ENCODE results near the gene SOCS3.

The SOCS3 gene

GRCh38 chr17:78366109-78366848 is 6.4 kb upstream of the SOCS3 start:
- no peak for DNase-seq

DNA sequence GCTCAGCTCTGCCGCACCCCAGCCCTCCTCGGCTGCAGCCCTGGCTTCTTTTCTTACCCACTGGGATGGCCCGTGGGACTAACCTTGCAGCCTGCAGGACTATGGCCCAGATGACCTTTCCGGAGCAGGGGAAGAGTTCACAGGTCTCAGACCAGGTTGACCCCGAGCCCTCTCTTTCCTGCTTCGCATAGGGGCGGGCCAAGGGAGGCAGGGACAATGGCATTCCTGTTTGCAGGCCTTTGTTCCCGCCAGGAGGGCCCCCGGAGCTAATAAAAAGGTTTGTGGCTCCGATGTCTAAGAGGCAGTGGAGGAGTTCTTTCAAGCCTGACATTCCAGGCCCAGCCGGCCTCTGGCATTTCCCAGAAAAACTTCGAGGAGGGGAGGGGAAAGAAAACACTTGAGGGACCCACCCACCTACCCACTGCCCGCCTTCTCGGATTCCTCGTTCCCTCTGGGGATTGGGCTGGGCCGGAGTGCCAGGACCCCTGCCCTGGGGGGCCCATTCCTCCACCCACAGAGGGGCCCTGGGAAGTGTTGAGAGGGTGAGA is 5.8 kb upstream of the SOCS3 start:
- no peak for DNase-seq

DNA sequence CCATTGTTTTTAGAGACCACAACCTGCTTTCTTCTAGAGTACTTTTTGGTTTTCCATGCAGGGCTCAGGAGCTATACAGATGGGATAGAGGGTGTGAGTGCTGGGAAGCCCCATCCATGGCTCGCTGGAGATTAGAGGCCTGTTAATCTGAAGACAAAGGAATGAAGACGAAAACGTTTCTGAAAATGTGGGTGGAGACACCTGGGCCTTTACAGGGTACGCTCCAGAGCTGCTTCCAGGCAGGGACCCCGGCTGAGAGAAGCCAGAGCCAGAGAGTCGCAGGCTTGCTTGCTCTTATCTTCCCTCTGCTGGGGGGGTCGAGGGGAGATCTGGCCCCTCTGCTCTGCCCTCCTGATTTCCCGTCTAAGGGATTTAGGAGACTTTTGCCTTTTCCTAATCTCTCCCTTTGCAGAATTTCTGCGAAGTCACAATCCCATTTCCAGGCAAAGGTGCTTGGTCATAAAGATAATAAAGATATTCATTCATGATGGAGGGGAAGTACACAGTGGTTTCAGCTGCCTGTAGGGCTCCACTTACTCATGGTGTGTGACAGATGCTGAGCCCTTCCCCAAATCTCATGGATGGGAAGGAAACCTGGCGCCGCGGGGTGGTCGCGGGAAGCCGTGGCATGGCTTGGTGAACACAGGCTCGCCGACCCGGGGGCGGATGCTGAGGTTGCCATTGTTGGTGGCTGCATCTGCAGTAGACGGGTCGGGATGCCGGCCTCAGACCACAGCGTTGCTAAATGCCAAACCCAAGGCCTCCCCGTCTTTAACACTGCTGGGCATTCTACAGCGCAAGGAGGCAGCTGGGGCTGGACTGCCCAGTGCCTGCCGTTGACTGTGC is 4.8 kb upstream of the SOCS3 start:
- no peak for DNase-seq

DNA sequence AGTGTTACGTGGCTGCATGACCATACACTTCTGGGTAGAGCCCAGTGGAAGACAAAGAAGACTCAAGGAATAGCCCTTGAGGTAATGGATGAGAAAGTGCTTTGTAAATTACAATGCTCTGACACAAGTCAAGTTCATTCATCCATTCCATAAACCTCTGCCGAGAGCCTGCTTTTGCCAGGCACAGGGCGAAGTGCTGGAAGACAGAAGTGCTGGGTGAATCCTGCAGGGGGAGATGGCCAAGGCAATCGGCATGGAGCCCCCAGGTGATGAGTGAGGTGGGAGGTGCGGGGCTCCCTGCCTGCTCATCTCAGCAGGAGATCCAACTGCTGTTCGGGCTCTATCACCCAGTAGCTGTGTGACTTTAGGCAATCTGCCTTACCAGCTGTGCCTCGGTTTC is 2.8 kb upstream of the SOCS3 start:
- DNase-seq, result no peak

- no peak for DNase-seq
These were observed 2.4 kb upstream of the SOCS3 start for GRCh38 chr17:78362232-78362631.

DNA sequence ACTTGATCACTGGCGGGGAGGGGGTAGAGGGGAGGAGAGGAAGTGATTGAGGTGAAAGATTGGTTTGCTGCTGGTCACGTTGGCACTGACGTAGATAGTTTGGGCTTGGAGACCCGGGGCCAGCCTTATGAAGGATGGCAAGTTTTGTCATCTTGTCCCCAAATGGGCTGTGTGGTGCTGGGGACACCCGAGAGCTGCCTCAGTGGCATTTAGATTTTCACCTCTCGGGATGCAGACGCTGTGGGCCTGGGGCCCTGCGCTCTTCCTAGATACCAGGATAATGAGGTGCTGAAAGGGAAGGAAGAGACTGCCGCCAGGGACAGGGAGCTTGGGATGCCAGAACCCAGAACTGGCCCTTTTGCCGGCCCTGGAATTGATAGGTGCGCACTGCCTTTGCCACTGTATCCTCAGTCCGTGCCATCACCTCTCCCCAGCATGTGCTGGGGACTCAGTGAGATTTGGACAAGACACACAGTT is 1.4 kb upstream of the SOCS3 start:
- no peak for DNase-seq

GRCh38 chr17:78360371-78361224 is 721 bp upstream of the SOCS3 start:
- DNase-seq, result peak; percentile 84 to 85

DNA sequence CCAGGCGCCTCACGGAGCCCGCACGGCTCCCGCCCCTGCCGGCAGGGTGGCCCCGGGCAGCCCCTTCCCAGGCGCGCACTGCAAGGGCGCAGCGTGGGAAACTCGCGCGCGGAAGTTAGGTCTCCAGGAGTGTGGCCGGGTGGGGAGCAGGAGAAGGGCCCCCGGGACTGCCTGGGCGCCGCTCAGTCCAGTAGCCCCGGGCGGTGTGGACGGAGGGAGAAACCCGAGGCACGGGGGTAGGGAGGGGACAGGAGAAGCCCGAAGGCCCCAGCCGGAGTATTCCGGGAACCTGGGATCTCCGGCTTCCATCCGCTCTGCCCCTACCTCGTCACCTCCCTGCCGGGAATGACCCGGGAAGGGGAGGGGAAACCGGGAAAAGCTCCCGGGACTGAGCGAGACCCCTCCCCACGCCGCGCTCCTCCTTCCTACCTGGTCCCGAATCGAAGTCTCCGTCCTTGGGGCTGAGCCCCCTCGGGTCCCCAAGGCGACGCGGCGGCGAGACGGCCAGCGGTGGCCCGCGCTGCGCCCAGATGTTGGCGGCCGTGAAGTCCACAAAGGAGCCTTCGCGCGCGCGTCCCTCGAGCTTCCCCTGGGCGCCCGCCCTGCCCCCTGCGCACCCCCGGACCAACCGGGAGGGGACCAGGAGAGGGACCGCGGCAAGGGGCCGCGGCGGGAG is 418 bp downstream of the SOCS3 start:
- no peak for DNase-seq

DNA sequence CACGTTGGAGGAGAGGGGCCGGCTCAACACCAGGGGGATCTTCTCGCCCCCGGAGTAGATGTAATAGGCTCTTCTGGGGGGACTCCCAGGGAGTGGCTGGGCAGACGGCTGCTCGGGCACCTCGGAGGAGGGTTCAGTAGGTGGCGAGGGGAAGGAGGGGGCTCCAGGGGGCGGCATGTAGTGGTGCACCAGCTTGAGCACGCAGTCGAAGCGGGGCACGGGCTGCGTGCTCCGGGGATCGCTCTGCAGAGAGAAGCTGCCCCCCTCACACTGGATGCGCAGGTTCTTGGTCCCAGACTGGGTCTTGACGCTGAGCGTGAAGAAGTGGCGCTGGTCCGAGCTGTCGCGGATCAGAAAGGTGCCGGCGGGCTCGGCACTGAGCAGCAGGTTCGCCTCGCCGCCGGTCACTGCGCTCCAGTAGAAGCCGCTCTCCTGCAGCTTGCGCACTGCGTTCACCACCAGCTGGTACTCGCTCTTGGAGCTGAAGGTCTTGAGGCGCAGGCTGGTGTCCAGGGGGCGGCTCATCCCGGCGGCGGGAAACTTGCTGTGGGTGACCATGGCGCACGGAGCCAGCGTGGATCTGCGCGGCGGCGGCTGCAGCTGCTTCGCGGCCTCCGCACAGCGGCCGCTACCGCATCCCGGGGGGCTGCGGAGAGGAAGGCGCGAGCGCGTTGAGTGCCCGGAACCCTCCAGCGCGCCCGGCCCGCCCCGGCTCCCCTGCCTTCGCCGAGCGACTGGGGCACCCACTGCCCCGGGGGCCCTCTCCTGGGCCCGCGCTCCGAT is 1.1 kb downstream of the SOCS3 start:
- DNase-seq, result no peak

GRCh38 chr17:78357672-78358537 is 2.0 kb downstream of the SOCS3 start:
- DNase-seq, result no peak

- DNase-seq, result peak in 1 of 2 donors; percentile 26
These were observed 2.7 kb downstream of the SOCS3 start for GRCh38 chr17:78357177-78357586.

DNA sequence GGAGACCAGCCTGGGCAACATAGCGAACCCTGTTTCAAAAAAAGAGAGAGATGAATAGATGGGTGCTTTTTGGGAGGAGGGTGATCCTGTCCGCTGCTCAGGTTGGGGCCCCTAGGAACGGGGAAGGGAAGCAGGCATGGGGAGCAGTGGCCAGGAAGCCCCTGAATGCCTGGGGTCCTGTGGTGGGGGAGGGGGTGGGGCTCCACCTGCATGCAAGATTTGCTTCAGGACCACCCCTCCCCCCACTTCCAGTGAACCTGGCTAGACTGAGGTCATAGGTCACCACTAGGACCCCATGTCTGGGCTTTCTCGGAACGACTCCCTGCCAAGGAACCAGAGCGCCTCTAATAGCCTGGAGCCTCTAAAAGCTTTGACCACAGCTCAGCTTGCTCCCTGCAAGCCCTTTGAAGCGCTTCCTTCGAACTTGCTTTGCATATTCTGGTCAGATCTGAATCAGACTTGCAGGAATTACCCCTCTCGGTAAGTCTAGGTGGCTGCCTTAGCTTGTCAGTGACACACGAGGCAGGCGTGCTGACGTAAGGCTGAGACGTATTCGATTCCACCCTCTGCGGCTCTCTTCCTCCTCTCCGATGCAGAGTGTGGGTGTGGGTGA is 3.7 kb downstream of the SOCS3 start:
- DNase-seq, result peak; percentile 97

- DNase-seq, result no peak
These were observed 4.2 kb downstream of the SOCS3 start for GRCh38 chr17:78355701-78356100.

DNA sequence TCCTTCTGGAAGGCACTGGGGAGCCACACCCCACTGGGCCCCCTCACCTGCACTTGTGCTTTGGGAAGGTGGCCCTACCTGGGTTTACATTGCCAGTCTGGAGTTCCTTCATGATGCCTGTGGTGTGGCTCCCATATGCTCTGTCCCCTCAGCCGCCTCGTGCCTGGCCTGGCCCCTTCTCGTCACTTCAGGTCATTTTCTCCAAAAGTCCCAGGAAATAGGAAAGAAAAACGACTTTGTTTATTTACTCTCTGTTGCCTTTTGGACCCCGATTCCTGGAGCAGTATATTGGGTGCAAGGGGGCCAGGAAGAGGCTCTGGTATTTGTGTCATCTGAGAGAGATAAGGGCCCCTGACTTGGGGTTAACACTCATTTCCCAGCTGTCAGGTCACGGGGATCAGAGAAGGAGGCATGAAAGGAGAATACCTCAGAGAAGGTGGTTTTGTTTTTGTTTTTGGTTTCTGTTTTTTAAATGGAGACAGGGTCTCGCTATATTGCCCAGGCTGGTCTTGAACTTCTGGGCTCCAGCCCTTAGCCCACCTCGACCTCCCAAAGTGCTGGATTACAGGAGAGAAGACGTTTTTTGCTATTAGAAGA is 4.7 kb downstream of the SOCS3 start:
- peak in 1 of 2 donors; percentile 62 for DNase-seq

DNA sequence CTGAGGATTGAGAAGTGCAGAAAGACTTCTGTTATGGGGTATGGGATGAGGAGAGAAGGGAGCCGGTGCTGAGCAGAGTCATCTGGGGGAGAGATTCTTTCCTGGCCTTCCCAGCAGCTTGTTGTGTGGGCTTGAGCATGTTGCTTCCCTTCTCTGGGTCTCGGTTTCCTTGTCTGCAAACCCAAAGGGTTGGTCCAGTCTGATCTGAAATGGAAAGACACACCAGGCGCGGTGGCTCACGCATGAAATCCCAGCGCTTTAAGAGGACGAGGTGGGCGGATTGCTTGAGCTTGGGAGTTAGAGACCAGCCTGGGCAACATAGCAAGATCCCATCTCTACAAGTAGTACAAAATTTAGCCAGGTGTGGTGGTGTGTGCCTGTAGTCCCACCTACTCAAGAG is 6.0 kb downstream of the SOCS3 start:
- DNase-seq, result no peak

DNA sequence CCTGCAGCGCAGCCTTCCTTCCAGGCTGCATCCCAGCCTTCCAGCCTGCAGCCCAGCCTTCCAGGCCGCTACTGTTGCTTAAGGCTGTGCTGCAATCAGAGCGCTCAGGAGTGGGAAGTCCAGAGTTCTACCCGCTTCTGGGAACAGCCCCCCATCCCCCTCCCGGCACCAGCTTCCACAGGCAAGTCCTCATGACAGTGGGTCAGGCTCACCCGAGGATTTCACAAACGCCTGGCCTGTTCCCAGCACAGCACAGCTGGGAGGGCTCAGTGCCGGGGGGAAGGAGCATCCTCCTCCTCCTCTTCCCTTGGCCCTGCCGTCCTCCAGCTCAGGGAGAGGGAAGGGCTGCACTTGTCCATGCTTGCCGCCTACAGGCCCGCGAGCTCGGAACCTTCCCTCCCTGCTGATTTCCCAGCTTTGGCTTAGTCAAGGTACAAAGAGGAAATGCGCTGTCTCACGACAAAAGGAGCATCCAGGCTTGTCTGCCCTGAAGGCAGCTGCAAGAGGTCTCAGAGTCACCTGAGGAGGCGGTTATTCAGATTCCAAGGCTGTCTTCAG is 8.3 kb downstream of the SOCS3 start:
- no peak for DNase-seq

DNA sequence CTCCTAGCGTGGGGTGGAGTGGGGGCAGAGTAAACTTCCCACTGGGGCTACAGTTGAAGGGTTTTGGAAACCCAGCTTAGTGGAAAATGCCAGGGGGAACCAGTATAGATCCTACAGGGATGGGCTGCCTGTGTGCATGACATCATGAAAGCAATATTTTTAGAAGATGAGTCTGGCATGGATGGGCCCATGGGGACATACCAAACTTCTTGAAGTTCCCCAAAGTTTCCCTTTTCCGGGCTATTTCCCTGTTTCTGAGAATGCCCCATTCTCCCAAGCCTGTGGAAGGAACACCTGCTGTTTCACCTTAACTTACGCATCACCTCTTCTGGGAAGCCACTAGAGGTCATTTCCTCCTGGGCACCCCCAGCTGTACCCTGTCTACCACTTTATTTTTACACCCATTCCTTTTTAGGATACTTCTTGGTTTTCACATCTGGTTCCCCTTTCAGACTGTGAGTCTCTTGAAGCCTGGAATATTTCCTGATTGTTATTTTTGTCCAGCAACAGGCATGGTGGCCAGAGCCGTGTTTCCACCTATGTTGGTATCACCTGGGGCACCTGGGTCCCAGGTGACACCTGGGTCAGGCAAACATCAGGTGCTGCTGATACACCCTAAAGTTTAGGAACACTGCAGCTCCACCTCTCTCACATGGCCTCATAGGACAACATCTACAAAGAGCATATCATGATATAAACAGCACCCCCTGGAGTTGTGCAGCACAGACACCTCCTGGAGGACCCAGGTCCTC is 9.8 kb downstream of the SOCS3 start:
- no peak for DNase-seq

DNA sequence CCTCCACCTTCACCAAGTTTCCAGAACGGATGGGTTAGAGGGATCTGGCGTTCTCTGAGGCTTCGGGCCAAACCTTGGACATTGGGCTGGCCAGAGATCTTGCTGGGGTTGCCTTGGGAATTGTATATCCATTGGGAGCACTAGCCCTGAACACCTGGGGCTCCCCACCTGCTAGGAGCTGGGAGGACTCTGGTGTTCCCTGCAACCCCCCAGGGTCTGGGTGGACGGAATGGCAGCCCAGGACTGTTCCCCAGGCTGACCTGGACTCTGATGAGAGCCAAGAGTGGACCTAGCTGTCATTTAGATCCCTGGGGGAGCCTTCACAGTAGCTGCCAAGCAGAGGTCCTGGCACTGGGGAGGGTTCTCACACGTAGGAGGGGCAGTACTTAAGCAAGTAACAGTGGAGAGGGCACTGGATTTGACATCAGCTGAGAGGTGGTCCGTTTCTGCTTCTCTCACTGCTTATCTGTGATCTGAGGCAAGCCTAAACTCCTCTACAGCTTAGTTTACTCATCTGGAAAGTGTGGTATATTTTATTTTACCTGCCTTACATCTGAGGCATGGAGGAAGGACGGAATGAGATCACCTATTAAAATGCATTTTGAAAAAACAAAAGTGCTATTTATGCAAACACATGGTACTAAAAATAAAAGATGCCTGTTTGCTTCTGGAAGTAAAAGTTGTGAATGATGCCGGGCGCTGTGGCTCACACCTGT is 11.7 kb downstream of the SOCS3 start:
- no peak for DNase-seq

Data from CD4-positive, alpha-beta T cell treated with Interleukin-4 for 1 hour (primary cell).